Stomach (tissue), 9 donors: Measurements from ENCODE around the gene TPST2. TPM values are rescaled to one million over a fixed set of nuclear protein-coding genes. Genes with fewer than 3 reads are reported as not detected.

ENCODE experiments used
- DNase-seq, 2 donors: peaks; one replicate each; pipeline versions ENCODE4 v3.0.0 to v3.0.0-alpha.2; 2013 to 2019
- H3K27ac ChIP-seq, 5 donors: fragments of 200-600 bp in 4 of 5; sonication (generic) in 4 of 5; one replicate each; pipeline ENCODE4 v1.5.1; 2013 to 2019; ENCODE audit warnings: mild to moderate bottlenecking in 1 of 5, moderate library complexity in 1 of 5
- H3K27me3 ChIP-seq, 3 donors: fragments of 200-600 bp; sonication (generic); one replicate each; pipeline ENCODE4 v1.5.1; 2017 to 2019; ENCODE audit warnings: mixed run types in 1 of 3
- H3K36me3 ChIP-seq, 4 donors: fragments of 200-600 bp; sonication (generic); 1 replicate in 3 of 4; 2 replicates in 1 of 4; pipeline ENCODE4 v1.5.1; 2016 to 2019
- H3K4me1 ChIP-seq, 4 donors: fragments of 200-600 bp; sonication (generic); one replicate each; pipeline ENCODE4 v1.5.1; 2016 to 2019
- H3K4me3 ChIP-seq, 4 donors: fragments of 200-600 bp; sonication (generic) in 3 of 4; one replicate each; pipeline ENCODE4 v1.5.1; 2016 to 2019; ENCODE audit warnings: mild to moderate bottlenecking in 1 of 4
- H3K9me3 ChIP-seq, 4 donors: fragments of 200-600 bp; sonication (generic); one replicate each; pipeline ENCODE4 v1.5.1; 2016 to 2019
- CTCF ChIP-seq, 7 experiments: fragments of 450-650 bp in 4 of 7; fragments of 200-600 bp in 3 of 7; sonication (generic) in 3 of 7; IDR thresholded peaks; one replicate each; pipeline ENCODE4 v1.5.1; 2016 to 2019; ENCODE audit warnings: antibody characterized with exemption in 7 of 7, control low read depth in 2 of 7, mild to moderate bottlenecking in 1 of 7
- EP300 ChIP-seq: sonication (generic); formaldehyde crosslinking; IDR thresholded peaks from one replicate; pipeline ENCODE4 v1.6.1; 2017; ENCODE audit warnings: antibody characterized with exemption
- POLR2A ChIP-seq, 4 donors: fragments of 450-650 bp; IDR thresholded peaks; one replicate each; pipeline ENCODE4 v1.6.1; 2016; ENCODE audit warnings: antibody characterized with exemption in 4 of 4, control low read depth in 2 of 4, mild to moderate bottlenecking in 1 of 4, moderate library complexity in 1 of 4
- POLR2AphosphoS5 ChIP-seq, 3 donors: sonication (generic); formaldehyde crosslinking; IDR thresholded peaks; one replicate each; pipeline ENCODE4 v1.6.1; 2016; ENCODE audit warnings: antibody characterized with exemption in 3 of 3
- WGBS, 5 donors: extraction: QIAGEN DNeasy Blood & Tissue Kit in 3 of 5; methylation state at CpG; one replicate each; pipeline versions ENCODE4 v1.1.5 to v1.1.7; 2013 to 2018; 5-methylcytosine and 5-hydroxymethylcytosine counted together
- intact Hi-C: fragments of 100-400 bp; cut with DNase I; formaldehyde crosslinking; loops from one replicate; pipeline ENCODE4 v1.15.1; 2023; ENCODE audit warnings: low total_unique reads
- polyA plus RNA-seq, 3 donors: library from polyadenylated mRNA; stranded (reverse); fragments of 200-250 nt; gene quantifications; one replicate each; pipeline ENCODE4 v1.2.3, GENCODE V29; 2013
- total RNA-seq, 5 donors: library from RNA; depleted of rRNA; stranded (reverse); fragments of >200 nt; gene quantifications; one replicate each; pipeline versions ENCODE4 v1.1.0 to v1.2.3, GENCODE V29; 2014 to 2016
- donor health status: healthy with polysubstance abuse.
- donor health status: Bipolar disorder and iron deficiency.
- donor health status: healthy.

Gene TPST2
- total and polyA plus RNA-seq, 8 donors: 5.3 to 88.3 (median 10.4) TPM

GRCh38 chr22:26545385-26545784, 44.5 kb downstream of the TPST2 start:
- H3K27ac ChIP-seq: no peak overlapping the region
- peaks cover 0 to 21% (median 15%) of the 10 kb centered on the region in 4 donors for H3K36me3 ChIP-seq
- no peak for TF ChIP-seq CTCF (IDR thresholded peaks at IDR 0.05)
- TF ChIP-seq EP300: no peak
- TF ChIP-seq POLR2AphosphoS5 (IDR thresholded peaks at IDR 0.05): no peak
- TF ChIP-seq POLR2A (IDR thresholded peaks at IDR 0.05): no peak
- H3K9me3 ChIP-seq: no peaks in the 10 kb centered on the region
- DNase-seq: no peak
- peaks cover 0 to 8% (median 0%) of the 10 kb centered on the region in 4 donors for H3K4me1 ChIP-seq
- intact Hi-C loops: no loop called here
- H3K4me3 ChIP-seq: no peak overlapping the region
- no peaks in the 10 kb centered on the region for H3K27me3 ChIP-seq
- 63 to 80% (median 67%) methylated on average over 2 of the region's 2 CpGs for WGBS, 5 donors

- Histone ChIP-seq H3K9me3 (no peaks in the 10 kb centered on the region), H3K27ac (no peak overlapping the region), H3K4me3 (no peak overlapping the region), H3K36me3 (peaks cover 0 to 30% (median 24%) of the 10 kb centered on the region in 4 donors), H3K27me3 (no peaks in the 10 kb centered on the region), H3K4me1 (peaks cover 0 to 8% (median 0%) of the 10 kb centered on the region in 4 donors)
- 86 to 100% (median 100%) methylated on average over 1 of the region's 1 CpG for WGBS, 5 donors
- DNase-seq: no peak
- intact Hi-C loops: no loop called here
- TF ChIP-seq EP300: no peak
- no peak for TF ChIP-seq POLR2AphosphoS5 (IDR thresholded peaks at IDR 0.05)
- TF ChIP-seq POLR2A (IDR thresholded peaks at IDR 0.05): no peak
- TF ChIP-seq CTCF (IDR thresholded peaks at IDR 0.05): no peak
Observed at GRCh38 chr22:26544489-26544888, 45.4 kb downstream of the TPST2 start.

- 53 to 87% (median 68%) methylated on average over 3 of the region's 3 CpGs for WGBS, 5 donors
- intact Hi-C loops: no loop called here
- H3K27ac ChIP-seq: no peak overlapping the region
- no peak for TF ChIP-seq EP300
- TF ChIP-seq POLR2A (IDR thresholded peaks at IDR 0.05): no peak
- TF ChIP-seq POLR2AphosphoS5 (IDR thresholded peaks at IDR 0.05): no peak
- TF ChIP-seq CTCF (IDR thresholded peaks at IDR 0.05): no peak
- H3K36me3 ChIP-seq: peaks cover 0 to 45% (median 33%) of the 10 kb centered on the region in 4 donors
- H3K27me3 ChIP-seq: no peaks in the 10 kb centered on the region
- no peaks in the 10 kb centered on the region for H3K9me3 ChIP-seq
- DNase-seq: peak in 1 of 2 donors; percentile 32
- no peak overlapping the region for H3K4me3 ChIP-seq
- peaks cover 0 to 8% (median 0%) of the 10 kb centered on the region in 4 donors for H3K4me1 ChIP-seq
Observed at GRCh38 chr22:26542831-26543230, 47.1 kb downstream of the TPST2 start.

- DNase-seq: no peak
- peaks cover 0 to 46% (median 42%) of the 10 kb centered on the region in 4 donors for H3K36me3 ChIP-seq
- H3K27me3 ChIP-seq: no peaks in the 10 kb centered on the region
- no peak overlapping the region for H3K27ac ChIP-seq
- H3K4me3 ChIP-seq: no peak overlapping the region
- intact Hi-C loops: no loop called here
- no peaks in the 10 kb centered on the region for H3K9me3 ChIP-seq
- WGBS, 5 donors: 92 to 98% (median 93%) methylated on average over 10 to 47 of the region's 47 CpGs
- TF ChIP-seq POLR2AphosphoS5 (IDR thresholded peaks at IDR 0.05) (no peak), CTCF (IDR thresholded peaks at IDR 0.05) (no peak), EP300 (no peak), POLR2A (IDR thresholded peaks at IDR 0.05) (no peak)
- no peaks in the 10 kb centered on the region for H3K4me1 ChIP-seq
Observed at GRCh38 chr22:26541167-26541819, 48.6 kb downstream of the TPST2 start.
